Measurements from ENCODE around the gene BCKDHA.
"Not testable (repeated sequence)": the region's sequence is repeated elsewhere in the genome, so short reads cannot be mapped to it uniquely, and the experiment has no call there.

The BCKDHA gene

DNA sequence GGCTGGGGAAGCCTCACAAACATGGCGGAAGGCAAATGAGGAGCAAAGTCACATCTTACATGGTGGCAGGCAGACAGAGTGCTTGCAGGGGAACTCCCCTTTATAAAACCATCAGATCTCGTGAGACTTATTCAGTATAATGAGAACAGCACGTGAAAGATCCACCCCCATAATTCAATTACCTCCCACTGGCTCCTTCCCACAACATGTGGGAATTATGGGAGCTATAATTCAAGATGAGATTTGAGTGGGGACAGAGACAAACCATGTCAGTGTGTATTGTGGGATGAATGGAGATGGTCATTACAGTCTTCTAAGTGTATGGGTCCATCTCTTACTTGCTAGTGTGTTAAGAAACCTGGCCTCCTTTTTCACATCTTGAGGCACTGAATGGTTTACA, 4.4 kb downstream of the BCKDHA start:
- no peak for DNase-seq (ENCODE audit: low read depth in 1 of 2, low spot score in 1 of 2)

DNA sequence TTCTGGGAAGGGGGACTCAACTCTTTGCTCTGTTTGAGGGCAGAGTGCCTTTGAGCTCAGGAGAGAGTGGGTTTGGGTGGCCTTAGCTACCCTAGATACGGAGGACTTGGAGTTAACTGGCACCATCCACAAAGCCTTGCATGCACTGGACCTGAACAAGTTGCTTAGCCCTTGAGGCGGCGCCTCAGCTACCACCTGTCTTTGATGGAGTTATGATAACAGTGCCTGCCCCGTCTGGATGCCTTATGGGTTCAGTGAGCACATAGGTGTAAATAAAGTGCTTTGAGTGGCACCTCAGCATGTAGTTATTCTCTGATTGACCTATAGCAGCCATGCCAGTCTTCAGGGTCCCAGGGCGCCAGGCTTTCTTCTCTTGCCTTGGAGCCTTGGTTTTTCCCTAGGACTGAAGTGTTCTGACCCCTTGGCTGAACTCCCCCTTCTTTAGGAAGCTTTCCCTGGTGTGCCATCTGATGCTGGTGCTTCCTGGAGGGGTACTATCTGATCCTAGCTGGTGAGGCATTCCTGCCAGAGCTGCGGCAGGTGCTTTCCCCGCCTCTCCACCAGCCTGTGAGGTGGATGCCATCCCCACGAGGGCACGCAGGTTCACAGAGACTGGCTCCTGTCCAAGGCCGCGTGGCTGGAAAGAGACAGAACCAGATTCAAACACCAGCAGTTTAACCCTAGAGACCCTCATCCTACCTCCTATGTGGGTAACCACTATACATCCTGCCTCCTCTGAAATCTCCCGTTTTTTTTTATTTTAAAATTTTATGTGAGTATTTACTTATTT, 5.8 kb downstream of the BCKDHA start:
- no peak for DNase-seq (ENCODE audit: low read depth in 1 of 2, low spot score in 1 of 2)

DNA sequence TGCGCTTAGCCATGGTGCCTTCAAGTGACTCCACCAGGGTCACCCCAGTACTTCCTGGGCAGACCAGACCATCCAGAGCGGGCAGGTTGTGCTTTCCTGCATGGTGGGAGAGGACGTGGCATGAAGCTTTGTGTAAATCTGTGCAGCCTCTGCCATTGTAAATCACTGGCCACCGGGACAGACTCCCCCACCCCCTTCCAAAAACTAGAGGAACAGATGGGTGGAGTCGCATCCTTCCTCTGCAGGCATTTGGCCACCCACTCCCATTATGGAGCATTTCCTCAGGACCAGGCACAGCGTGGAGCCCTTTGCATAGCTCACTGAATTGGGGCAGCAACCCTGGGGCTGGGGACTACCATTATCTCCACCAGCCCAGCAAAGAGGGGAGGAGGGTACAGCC, 8.2 kb downstream of the BCKDHA start:
- no peak for DNase-seq (ENCODE audit: low read depth in 1 of 2, low spot score in 1 of 2)

DNA sequence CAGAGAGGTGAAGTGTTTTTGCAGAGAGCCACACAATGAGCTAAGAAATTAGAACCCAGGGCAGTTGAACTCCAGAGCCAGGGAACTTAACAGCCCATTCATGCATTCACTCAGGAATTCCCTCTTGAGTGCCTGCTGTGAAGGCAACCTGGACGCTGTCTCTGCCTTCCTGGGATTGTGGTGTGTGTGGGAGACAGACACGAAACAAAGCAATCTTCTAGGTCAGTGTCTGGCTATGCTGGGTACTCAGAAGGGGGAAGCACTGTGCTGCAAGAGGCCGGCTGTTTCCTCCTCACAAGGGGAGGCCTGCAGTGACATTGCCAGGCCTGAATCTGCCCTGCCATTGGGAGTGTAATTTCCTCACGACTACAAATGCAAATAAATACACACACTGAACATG, 9.7 kb downstream of the BCKDHA start:
- no peak for DNase-seq (ENCODE audit: low read depth in 1 of 2, low spot score in 1 of 2)

DNA sequence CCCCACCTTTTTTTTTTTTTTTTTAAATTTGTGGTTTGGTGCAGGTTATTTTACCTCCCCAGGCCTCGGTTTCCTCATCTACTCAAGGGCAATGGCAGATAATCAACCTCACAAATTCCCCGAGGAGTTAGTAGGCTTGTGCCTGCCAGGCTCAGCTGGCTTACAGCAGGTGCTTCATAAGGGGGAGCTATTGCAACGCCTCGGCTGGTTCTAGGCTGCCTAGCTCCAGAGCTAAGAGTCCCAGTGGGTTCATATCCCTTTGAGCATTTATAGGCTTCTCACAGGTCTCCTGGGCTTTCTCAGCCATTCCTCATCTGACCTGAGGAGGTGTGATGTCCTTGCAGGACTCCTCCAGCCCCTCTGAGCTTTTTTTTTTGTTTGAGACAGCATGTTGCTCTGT, 10.6 kb downstream of the BCKDHA start:
- no peak for DNase-seq (ENCODE audit: low read depth in 1 of 2, low spot score in 1 of 2)

DNA sequence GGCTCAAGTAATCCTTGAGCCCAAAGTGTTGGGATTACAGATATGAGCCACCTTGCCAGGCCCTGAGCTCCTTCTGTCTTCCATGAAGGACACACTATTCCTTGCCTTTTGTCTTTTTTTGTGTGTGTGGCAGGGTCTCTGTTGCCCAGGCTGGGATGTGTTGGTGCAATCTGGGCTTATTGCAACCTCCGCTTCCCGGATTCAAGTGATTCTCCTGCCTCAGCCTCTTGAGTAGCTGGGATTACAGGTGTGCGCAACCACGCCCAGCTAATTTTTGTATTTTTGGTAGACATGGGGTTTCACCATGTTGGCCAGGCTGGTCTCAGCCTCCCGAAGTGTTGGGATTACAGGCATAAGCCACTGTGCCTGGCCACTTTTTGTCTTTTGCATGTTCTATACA, 11.2 kb downstream of the BCKDHA start:
- not testable (repeated sequence) for DNase-seq (ENCODE audit: low read depth in 1 of 2, low spot score in 1 of 2)

DNA sequence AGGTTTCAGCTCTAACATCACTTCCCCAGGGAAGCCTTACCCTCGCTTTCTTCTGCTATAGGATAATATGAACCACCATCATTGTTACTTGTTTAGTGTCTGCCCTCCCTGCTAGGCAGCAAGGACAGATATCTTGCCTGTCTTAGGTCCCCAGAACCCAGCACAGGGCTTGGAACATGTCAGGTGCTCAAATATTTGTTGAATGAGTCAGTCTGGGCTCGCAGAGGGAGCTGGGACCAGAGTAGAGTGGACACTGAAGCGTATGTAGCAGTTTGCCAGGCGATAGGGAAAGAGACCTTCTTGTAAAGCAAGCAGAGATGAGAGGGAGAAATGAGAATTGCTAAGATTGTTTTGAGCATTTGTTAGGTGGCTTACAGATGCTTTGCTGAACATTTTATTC, 11.7 kb downstream of the BCKDHA start:
- no peak for DNase-seq (ENCODE audit: low read depth in 1 of 2, low spot score in 1 of 2)

DNA sequence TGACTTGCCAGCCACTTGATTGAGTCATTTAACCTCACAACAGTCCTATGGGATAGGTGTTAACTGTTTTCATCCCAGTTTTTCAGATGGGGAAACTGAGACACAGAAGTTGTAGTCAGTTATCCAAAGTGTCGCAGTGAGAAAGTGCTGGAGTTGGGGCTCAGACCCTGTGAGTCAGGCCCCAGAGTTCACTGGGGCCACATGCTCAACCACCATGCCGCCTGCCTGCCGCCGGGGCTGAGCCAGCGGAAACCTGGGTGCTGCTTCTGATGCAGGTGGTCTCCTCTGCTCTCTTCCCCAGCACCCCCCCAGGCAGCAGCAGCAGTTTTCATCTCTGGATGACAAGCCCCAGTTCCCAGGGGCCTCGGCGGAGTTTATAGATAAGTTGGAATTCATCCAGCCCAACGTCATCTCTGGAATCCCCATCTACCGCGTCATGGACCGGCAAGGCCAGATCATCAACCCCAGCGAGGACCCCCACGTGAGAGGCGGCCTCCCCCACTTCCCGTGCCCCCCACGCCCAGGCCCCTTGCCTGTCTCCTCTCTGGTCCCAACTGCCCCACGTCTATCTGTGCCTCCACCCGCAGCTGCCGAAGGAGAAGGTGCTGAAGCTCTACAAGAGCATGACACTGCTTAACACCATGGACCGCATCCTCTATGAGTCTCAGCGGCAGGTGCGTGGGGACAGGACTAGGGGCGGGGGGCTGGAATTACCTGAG, 12.9 kb downstream of the BCKDHA start:
- no peak for DNase-seq (ENCODE audit: low read depth in 1 of 2, low spot score in 1 of 2)

DNA sequence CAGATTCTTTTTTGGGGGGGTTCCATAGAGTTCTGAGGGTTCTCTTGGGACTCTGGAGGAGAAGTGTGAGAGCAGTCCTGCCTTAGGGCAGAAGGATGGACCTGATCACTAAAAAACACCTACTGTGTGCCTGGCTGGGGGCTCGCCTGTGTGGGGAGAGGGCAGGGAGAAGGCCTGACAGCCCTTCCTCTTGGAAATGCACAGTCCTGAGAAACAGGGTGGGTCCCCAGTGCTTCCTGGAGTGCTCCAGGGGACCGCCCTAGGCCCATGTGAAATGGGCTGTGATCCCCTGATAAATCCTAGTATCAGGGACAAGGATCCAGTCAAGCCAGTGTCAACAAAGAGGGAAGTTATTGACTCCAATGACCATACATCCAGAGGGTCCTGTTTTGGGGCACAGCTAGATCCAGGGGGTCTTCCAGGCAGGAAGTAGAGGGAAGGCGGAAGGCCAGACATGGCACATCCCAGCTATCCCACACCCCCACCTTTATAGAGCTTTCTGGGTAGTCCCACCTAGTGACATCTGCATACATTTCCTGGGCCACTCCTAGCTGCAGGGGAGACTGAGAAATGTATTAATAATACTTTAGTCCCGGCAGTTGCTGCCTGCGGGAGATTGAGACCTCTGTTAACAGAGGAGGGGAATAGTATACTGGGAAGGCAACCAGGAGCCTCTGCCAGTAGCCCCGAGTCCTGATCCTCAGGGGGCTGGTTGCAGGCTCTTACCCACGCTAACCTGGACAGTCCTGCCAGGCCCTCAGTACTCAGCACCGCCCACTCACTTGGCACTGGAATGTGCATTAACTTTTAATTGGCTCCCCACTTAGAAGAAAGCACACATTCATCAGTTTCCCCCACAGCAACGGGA, 13.7 kb downstream of the BCKDHA start:
- DNase-seq (ENCODE audit: low read depth in 1 of 2, low spot score in 1 of 2) = no peak

DNA sequence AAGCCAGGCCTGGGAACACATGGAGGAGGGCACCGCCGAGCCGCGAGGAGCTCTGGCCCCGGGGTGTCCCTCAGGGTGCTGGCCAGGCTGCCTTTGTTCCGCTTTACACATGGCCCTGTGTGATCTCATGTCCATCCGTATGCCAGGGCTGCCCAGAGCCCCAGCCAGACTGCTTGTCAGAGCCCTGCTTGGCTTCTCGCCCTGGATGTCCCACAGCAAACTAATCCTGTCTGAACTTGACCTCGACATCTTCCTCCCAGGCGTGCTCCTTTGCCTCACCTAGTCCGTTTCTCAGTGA, 14.3 kb downstream of the BCKDHA start:
- DNase-seq (ENCODE audit: low read depth in 1 of 2, low spot score in 1 of 2) = no peak

DNA sequence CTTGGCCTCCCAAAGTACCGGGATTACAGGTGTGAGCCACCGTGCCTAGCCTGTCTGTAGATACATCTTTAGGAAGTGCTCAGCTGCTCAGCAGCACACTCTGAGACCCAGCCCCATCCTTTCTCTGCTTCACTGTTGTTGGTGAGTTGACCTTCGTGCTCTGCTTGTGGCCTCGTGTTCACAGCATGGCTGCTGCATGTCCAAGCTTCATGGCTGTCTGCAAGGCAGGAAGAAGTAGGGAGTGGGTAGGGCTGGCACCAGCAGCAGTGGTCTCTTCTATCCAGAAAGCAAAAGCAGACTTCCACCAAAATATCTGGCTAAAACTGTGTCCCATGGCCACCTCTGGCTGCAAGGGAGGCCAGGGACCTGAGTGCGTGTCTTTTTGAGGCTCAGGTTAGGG, 15.3 kb downstream of the BCKDHA start:
- DNase-seq (ENCODE audit: low read depth in 1 of 2, low spot score in 1 of 2) = no peak

DNA sequence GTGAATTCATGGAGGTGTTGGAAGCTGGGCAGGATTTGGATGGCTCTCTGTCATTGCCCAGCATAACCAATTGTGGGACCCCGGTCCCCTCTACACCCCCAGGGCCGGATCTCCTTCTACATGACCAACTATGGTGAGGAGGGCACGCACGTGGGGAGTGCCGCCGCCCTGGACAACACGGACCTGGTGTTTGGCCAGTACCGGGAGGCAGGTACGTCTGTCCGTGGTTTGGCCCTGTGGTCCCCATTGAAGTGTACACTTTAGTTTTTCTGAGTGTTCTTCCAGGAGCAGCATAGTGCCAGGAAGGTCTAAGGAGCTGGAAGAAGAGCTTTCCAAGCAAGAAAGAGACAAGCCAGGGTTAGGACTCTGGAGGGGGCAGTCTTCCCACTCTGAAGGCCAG, 16.3 kb downstream of the BCKDHA start:
- DNase-seq (ENCODE audit: low read depth in 1 of 2, low spot score in 1 of 2) = no peak

DNA sequence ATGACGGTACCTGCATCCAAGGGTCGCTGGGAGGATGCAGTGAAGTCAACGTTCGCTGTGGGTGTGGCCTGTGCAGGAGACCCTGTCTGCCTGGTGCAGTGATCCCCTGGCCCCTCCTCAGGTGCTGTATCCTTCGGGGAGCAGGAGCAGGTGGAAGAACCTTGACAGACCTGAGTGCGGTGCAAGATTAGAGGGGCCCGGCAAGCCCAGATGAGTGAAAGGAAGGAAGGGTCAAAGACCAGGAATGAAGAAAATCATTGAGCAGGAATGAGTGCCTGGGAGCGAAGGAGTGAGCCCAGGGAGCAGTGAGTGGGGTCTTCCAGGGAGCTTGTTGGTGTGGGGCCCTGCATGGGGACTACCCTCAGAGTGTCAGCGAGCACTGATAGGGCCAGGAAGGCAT, 16.8 kb downstream of the BCKDHA start:
- no peak for DNase-seq (ENCODE audit: low read depth in 1 of 2, low spot score in 1 of 2)

DNA sequence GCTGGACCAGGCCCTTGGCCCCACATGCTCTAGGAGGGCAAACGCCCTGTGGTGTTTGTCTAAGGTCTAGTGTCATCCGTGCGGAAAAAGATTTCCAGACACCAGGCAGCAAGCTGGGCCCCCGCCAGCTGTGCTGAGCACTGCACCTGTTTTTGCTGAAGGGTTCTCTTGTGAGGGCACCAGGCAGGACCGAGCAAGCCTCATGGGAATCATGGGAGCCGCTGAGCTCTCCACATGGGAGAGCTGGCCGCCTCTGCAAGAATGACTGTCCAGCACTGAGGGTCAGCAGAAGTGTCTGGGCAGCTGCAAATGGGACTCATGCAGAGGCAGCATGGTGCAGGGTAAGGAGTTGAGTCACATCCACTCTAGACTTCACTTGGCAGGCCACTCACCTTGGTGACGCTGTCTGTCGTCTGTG, 17.5 kb downstream of the BCKDHA start:
- DNase-seq (ENCODE audit: low read depth in 1 of 2, low spot score in 1 of 2) = no peak

DNA sequence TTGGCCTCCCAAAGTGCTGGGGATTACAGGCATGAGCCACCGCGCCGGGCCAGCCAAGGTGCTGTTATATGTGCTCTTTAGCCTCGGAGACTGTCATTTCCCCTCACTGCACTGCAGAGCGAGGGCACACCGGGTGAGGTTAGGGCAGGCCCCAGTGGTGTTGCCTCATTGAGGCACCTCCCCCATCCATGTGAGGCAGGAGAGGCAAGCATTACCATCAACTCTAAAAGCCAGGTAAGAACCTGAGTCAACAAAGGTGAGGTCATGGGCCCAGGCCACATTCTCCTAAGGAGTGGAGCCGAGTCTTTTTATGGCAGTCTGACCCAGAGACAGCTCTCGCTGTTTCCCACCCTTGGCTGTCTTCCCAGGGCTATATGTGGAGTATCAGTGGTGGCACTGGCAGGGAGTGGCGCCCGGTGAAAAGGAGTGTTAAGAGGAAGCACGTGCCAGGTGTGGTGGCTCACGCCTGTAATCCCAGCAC, 18.6 kb downstream of the BCKDHA start:
- no peak for DNase-seq (ENCODE audit: low read depth in 1 of 2, low spot score in 1 of 2)

DNA sequence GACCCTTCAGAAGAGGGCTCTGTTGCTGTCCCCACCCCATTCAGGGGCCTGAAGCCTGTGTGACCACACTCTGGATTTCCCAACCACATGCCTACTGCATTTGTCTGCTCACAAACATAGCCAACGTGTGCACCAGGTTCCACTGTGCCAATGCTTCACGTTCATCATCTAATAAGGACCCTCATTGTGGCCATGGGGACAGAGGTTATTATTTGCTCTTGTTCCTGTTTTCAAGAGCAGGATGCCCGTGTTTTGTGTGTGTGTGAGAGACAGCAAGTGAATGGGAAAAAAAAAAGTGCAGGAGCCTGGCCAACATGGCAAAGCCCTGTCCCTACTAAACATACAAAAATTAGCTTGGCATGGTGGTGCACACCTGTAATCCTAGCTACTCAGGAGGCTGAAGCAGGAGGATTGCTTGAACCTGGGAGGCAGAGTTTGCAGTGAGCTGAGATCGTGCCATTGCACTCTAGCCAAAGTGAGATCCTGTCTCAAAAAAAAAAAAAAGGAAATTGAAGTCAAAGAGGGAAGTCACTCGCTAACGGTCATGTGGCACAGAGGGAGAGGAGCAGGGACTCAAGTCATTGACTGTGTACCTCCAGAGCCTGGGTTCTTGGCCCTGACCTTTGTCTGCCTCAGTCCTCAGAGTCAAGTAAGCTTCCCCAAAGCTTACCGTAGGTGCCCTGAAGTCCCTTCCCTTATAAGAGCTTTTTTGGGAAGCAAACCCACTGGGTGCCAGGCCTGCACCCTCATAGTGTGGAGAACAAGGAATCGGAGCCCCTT, 22.7 kb downstream of the BCKDHA start:
- no peak for DNase-seq (ENCODE audit: low read depth in 1 of 2, low spot score in 1 of 2)

DNA sequence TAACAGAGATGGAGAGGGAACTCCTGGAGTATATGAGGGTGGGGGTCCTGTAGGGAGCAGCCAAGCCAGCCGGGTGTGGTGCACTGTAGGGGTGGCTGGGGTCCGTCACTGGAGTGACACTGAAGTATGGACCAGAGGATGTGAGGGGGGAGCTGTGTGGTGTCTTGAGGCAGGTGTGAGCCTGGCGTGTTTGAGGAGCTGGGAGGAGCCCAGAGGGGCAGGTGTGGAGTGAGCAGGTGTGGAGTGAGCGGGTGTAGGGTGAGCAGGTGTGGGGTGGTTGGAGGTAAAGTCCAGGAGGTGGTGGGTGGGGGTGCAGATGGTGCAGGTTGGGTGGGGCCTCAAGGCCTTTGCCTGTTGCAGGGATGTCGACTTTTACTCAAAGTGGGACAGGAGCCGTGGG, 23.7 kb downstream of the BCKDHA start:
- DNase-seq (ENCODE audit: low read depth in 1 of 2, low spot score in 1 of 2) = no peak

DNA sequence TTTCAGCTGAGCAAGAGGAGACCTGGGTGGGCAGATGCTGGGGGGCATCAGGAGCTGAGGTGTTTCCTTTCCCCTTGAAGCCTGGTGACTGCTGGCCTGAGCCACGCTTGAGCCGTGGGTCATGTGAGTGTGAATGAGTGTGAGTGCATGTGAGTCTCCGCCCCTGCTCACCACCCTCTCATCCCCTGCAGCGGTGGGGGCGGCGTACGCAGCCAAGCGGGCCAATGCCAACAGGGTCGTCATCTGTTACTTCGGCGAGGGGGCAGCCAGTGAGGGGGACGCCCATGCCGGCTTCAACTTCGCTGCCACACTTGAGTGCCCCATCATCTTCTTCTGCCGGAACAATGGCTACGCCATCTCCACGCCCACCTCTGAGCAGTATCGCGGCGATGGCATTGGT, 24.4 kb downstream of the BCKDHA start:
- no peak for DNase-seq (ENCODE audit: low read depth in 1 of 2, low spot score in 1 of 2)

DNA sequence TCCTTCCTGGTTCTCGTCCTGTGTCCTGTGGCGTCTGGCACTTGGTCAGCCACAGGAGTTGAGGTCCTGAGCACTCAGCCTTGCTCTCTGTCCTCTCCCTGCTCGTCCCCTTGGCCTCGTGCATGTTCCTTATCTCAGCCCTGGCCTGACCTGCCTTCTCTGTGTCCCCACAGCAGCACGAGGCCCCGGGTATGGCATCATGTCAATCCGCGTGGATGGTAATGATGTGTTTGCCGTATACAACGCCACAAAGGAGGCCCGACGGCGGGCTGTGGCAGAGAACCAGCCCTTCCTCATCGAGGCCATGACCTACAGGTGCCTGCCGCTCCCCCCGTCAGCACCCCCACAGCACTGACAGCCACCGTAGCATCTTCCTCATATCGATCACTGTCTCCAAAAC, 24.8 kb downstream of the BCKDHA start:
- DNase-seq (ENCODE audit: low read depth in 1 of 2, low spot score in 1 of 2) = no peak

DNA sequence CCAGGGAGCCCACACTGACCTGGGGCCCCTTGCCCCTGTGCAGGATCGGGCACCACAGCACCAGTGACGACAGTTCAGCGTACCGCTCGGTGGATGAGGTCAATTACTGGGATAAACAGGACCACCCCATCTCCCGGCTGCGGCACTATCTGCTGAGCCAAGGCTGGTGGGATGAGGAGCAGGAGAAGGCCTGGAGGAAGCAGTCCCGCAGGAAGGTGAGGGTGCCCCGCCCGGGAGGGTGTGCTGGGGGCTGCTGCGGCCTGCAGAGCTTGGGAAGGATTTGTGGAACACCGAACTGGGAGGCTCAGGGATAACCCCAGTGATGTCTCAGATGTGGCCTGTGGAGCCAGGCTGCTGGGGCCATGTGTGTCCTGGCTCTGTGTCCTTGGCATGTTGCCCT, 25.3 kb downstream of the BCKDHA start:
- DNase-seq (ENCODE audit: low read depth in 1 of 2, low spot score in 1 of 2) = no peak
